K562 (cell line): ENCODE results near the gene FLVCR2. TPM values are rescaled to one million over a fixed set of nuclear protein-coding genes. Genes with fewer than 3 reads are reported as not detected.
A peak's percentile ranks its signal among the peaks of the same experiment; 100 is the strongest.

Experiments used
- polyA plus RNA-seq, 8 experiments: library from polyadenylated mRNA; depleted of rRNA in 4 of 8; stranded (reverse) in 5 of 8; unstranded in 3 of 8; fragments of >200 nt; fragmentation: Nextera tagmentation in 2 of 8; fragmentation: Illumina TruSeq in 1 of 8; extraction: Ambion mirVana in 2 of 8; extraction: Trizol in 1 of 8; gene quantifications; 2 replicates each; pipeline versions ENCODE4 v1.2.1 to v1.2.3, GENCODE V29; 2011 to 2014; ENCODE audit warnings: inconsistent platforms in 1 of 8, missing spikeins in 1 of 8
- small RNA-seq: library from RNA; depleted of rRNA; stranded (forward); fragments of <200 nt; gene quantifications from one replicate; pipeline ENCODE3, GENCODE V24; 2014
- total RNA-seq, 7 experiments: library from RNA; depleted of rRNA in 6 of 7; stranded (reverse); fragments of >200 nt in 6 of 7; fragmentation: Illumina TruSeq in 2 of 7; extraction: Trizol in 2 of 7; gene quantifications; 2 replicates each; pipeline versions ENCODE4 v1.2.1 to v1.2.3, GENCODE V29; 2011 to 2021; ENCODE audit warnings: low replicate concordance in 1 of 7

FLVCR2 gene
- total and polyA plus RNA-seq, 9 of the 15 experiments (the other 6 are each of a cell fraction or from before 2014, with no cell fraction given): 1.5 TPM; not detected in 8

Small RNA genes within 50 kb of the gene (small RNA-seq; reads per million reads assigned to genes)
- 1.5 reads per million, percentile 73 among the genes with 10 or more reads in this experiment for gene RNA5SP387

Other genes with a start within 250 kb of the FLVCR2 start
- gene JDP2, start 150.6 kb upstream of the FLVCR2 start, total RNA-seq (2014; rRNA removed): 13.8 and 16.7 TPM in 2 replicates
- gene JDP2, start 150.6 kb upstream of the FLVCR2 start, total RNA-seq (2014; rRNA removed; fragmentation: Illumina TruSeq; extraction: Trizol): 2.5 and 3.1 TPM in 2 replicates
- gene JDP2, start 150.6 kb upstream of the FLVCR2 start, total RNA-seq (2015; rRNA removed; fragmentation: Illumina TruSeq; extraction: Trizol): 1.7 and 2.4 TPM in 2 replicates
- 8.9 and 9.6 TPM in 2 replicates for gene JDP2, start 150.6 kb upstream of the FLVCR2 start, total RNA-seq (2021)
- gene JDP2, start 150.6 kb upstream of the FLVCR2 start, polyA plus RNA-seq (2011; rRNA removed): 0.78 and 4.6 TPM in 2 replicates
- gene JDP2, start 150.6 kb upstream of the FLVCR2 start, polyA plus RNA-seq (2014; fragmentation: Illumina TruSeq; extraction: Trizol): 4.6 and 5.4 TPM in 2 replicates
- under 1 TPM; 0.27 to 0.34 TPM for gene JDP2, start 150.6 kb upstream of the FLVCR2 start, polyA plus RNA-seq (2014; fragmentation: Nextera tagmentation; extraction: Ambion mirVana)
- gene JDP2, start 150.6 kb upstream of the FLVCR2 start, polyA plus RNA-seq (2014; rRNA removed): 8.5 and 16.5 TPM in 2 replicates
- 1.0 and 3.4 TPM in 2 replicates for gene BATF, start 56.2 kb upstream of the FLVCR2 start, total RNA-seq (2014; rRNA removed)
- gene BATF, start 56.2 kb upstream of the FLVCR2 start, total RNA-seq (2014; rRNA removed; fragmentation: Illumina TruSeq; extraction: Trizol): 0.26 TPM in 1 of 2 replicates, not detected in the other
- 2.1 and 2.9 TPM in 2 replicates for gene BATF, start 56.2 kb upstream of the FLVCR2 start, total RNA-seq (2015; rRNA removed; fragmentation: Illumina TruSeq; extraction: Trizol)
- gene BATF, start 56.2 kb upstream of the FLVCR2 start, total RNA-seq (2021): 0.31 and 0.49 TPM in 2 replicates
- 0.32 TPM in 1 of 2 replicates, not detected in the other for gene BATF, start 56.2 kb upstream of the FLVCR2 start, polyA plus RNA-seq (2011; rRNA removed)
- 0.55 and 1.1 TPM in 2 replicates for gene BATF, start 56.2 kb upstream of the FLVCR2 start, polyA plus RNA-seq (2014; fragmentation: Illumina TruSeq; extraction: Trizol)
- under 1 TPM; 0.13 to 0.28 TPM for gene BATF, start 56.2 kb upstream of the FLVCR2 start, polyA plus RNA-seq (2014; fragmentation: Nextera tagmentation; extraction: Ambion mirVana)
- 1.0 and 1.3 TPM in 2 replicates for gene BATF, start 56.2 kb upstream of the FLVCR2 start, polyA plus RNA-seq (2014; rRNA removed)
- gene ERG28, start 82.3 kb downstream of the FLVCR2 start, total RNA-seq (2014; rRNA removed): 3.1 and 5.4 TPM in 2 replicates
- 8.0 and 8.5 TPM in 2 replicates for gene ERG28, start 82.3 kb downstream of the FLVCR2 start, total RNA-seq (2014; rRNA removed; fragmentation: Illumina TruSeq; extraction: Trizol)
- 6.2 and 6.8 TPM in 2 replicates for gene ERG28, start 82.3 kb downstream of the FLVCR2 start, total RNA-seq (2015; rRNA removed; fragmentation: Illumina TruSeq; extraction: Trizol)
- 11.3 and 11.4 TPM in 2 replicates for gene ERG28, start 82.3 kb downstream of the FLVCR2 start, total RNA-seq (2021)
- gene ERG28, start 82.3 kb downstream of the FLVCR2 start, polyA plus RNA-seq (2011; rRNA removed): 34.2 and 39.2 TPM in 2 replicates
- 17.2 and 21.3 TPM in 2 replicates for gene ERG28, start 82.3 kb downstream of the FLVCR2 start, polyA plus RNA-seq (2014; fragmentation: Illumina TruSeq; extraction: Trizol)
- gene ERG28, start 82.3 kb downstream of the FLVCR2 start, polyA plus RNA-seq (2014; fragmentation: Nextera tagmentation; extraction: Ambion mirVana): 10 to 100 TPM; 26.0 to 32.4 TPM
- gene ERG28, start 82.3 kb downstream of the FLVCR2 start, polyA plus RNA-seq (2014; rRNA removed): 14.2 and 19.3 TPM in 2 replicates
- gene TTLL5, start 82.6 kb downstream of the FLVCR2 start, total RNA-seq (2014; rRNA removed): 9.0 and 10.8 TPM in 2 replicates
- gene TTLL5, start 82.6 kb downstream of the FLVCR2 start, total RNA-seq (2014; rRNA removed; fragmentation: Illumina TruSeq; extraction: Trizol): 12.6 and 16.7 TPM in 2 replicates
- 16.9 and 17.0 TPM in 2 replicates for gene TTLL5, start 82.6 kb downstream of the FLVCR2 start, total RNA-seq (2015; rRNA removed; fragmentation: Illumina TruSeq; extraction: Trizol)
- 17.3 and 17.7 TPM in 2 replicates for gene TTLL5, start 82.6 kb downstream of the FLVCR2 start, total RNA-seq (2021)
- 17.9 and 18.9 TPM in 2 replicates for gene TTLL5, start 82.6 kb downstream of the FLVCR2 start, polyA plus RNA-seq (2011; rRNA removed)
- gene TTLL5, start 82.6 kb downstream of the FLVCR2 start, polyA plus RNA-seq (2014; fragmentation: Illumina TruSeq; extraction: Trizol): 13.4 and 15.8 TPM in 2 replicates
- 1 to 10 TPM; 4.1 to 5.4 TPM for gene TTLL5, start 82.6 kb downstream of the FLVCR2 start, polyA plus RNA-seq (2014; fragmentation: Nextera tagmentation; extraction: Ambion mirVana)
- 12.1 and 12.3 TPM in 2 replicates for gene TTLL5, start 82.6 kb downstream of the FLVCR2 start, polyA plus RNA-seq (2014; rRNA removed)